Body of pancreas (tissue), 4 donors: ENCODE data around the gene AK1. TPM values are rescaled to one million over a fixed set of nuclear protein-coding genes. Genes with fewer than 3 reads are reported as not detected.
A peak's percentile ranks its signal among the peaks of the same experiment; 100 is the strongest.

Experiments used
- ATAC-seq: fragments of 150-250 bp; one replicate; pipeline ENCODE4 v1.9.1; 2016
- DNase-seq, 4 donors: peaks; one replicate each; pipeline ENCODE4 v3.0.0-alpha.2; 2019
- H3K27ac ChIP-seq, 4 donors: fragments of 200-600 bp; sonication (generic); 1 replicate in 3 of 4; 2 replicates in 1 of 4; pipeline versions ENCODE4 v1.5.1 to v1.6.1; 2016 to 2019; ENCODE audit warnings: mild to moderate bottlenecking in 1 of 4, mixed read lengths in 1 of 4, moderate library complexity in 1 of 4
- H3K27me3 ChIP-seq, 2 donors: fragments of 200-600 bp; sonication (generic); one replicate each; pipeline ENCODE4 v1.6.0; 2016; ENCODE audit warnings: mild to moderate bottlenecking in 1 of 2
- H3K36me3 ChIP-seq, 2 donors: fragments of 200-600 bp; sonication (generic); replicated peaks in 1 of 2; 2 replicates each; pipeline ENCODE4 v1.5.1; 2016; ENCODE audit warnings: low read depth in 2 of 2; ENCODE audit not compliant: insufficient read depth in 1 of 2
- H3K4me1 ChIP-seq: fragments of 200-600 bp; sonication (generic); one replicate; pipeline ENCODE4 v1.6.0; 2016
- H3K4me3 ChIP-seq, 2 donors: fragments of 200-600 bp; sonication (generic); 1 replicate in 1 of 2; 2 replicates in 1 of 2; pipeline ENCODE4 v1.5.1; 2016 to 2019
- H3K9me3 ChIP-seq, 3 donors: fragments of 200-600 bp; sonication (generic); 1 replicate in 2 of 3; 2 replicates in 1 of 3; pipeline ENCODE4 v1.5.1; 2016
- CTCF ChIP-seq, 7 experiments: fragments of 450-650 bp in 4 of 7; fragments of 200-600 bp in 3 of 7; sonication (generic) in 3 of 7; IDR thresholded peaks; one replicate each; pipeline ENCODE4 v1.5.1; 2016 to 2019; ENCODE audit warnings: antibody characterized with exemption in 7 of 7
- POLR2A ChIP-seq, 3 donors: fragments of 450-650 bp; IDR thresholded peaks; one replicate each; pipeline ENCODE4 v1.6.1; 2016; ENCODE audit warnings: antibody characterized with exemption in 3 of 3, mild to moderate bottlenecking in 2 of 3
- WGBS, 2 donors: methylation state at CpG; one replicate each; pipeline ENCODE4 v1.1.5; 2017; 5-methylcytosine and 5-hydroxymethylcytosine counted together
- intact Hi-C: fragments of 100-400 bp; cut with DNase I; formaldehyde crosslinking; loops from one replicate; pipeline ENCODE4 v1.15.1; 2023
- total RNA-seq, 2 donors: library from RNA; depleted of rRNA; stranded (reverse); fragments of >200 nt; gene quantifications; one replicate each; pipeline ENCODE4 v1.1.0, GENCODE V29; 2016

Gene AK1
- total RNA-seq, 2 donors from 2014 or later: 8.8 to 23.7 TPM

DNA sequence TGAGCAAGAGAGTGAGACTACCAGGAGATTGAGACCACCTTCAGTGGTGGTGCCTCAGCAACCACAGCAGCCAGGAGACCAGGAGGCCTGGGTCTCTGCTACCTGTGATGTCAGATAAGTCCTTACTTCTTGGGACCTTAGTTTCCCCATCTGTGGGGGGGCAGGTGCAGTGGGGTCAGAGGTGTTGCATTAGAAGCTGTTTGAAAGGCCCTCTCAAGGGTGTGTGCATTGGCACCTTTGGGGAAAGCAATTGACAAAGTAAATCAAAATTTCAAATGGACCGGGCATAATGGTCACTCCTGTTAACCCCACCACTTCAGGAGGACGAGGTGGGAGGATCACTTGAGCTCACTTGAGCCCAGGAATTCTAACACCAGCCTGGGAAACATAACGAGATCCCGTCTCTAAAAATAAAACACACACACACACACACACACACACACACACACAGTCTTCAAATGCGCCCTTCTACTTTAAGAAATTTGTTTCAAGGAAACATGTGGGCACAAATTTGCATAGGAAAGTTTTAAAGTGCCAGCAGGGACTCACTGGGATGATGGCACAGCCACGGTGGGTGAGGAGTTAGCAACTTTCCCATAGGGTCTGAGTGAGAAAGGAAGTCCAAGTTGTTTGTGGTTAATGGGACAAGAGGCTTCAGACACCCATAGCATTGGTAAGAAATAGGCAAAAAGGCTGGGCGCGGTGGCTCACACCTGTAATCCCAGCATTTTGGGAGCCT lies 1.3 kb upstream of the AK1 start:
- no peaks in the 10 kb centered on the region for H3K36me3 ChIP-seq
- ATAC-seq: no peak
- intact Hi-C loops: loop anchor here (10.0 kb wide), 2 partner anchors 144 to 284 kb away; partner anchors contain the start of gene TOR2A
- H3K4me3 ChIP-seq: no peak overlapping the region
- H3K9me3 ChIP-seq: no peaks in the 10 kb centered on the region
- DNase-seq: no peak
- H3K27me3 ChIP-seq: no peaks in the 10 kb centered on the region
- WGBS, 2 donors: 47 to 58% methylated on average over 8 of the region's 8 CpGs
- no peak for TF ChIP-seq CTCF (IDR thresholded peaks at IDR 0.05)
- TF ChIP-seq POLR2A (IDR thresholded peaks at IDR 0.05): no peak
- H3K27ac ChIP-seq: no peak overlapping the region
- peaks cover 45% of the 10 kb centered on the region for H3K4me1 ChIP-seq

DNA sequence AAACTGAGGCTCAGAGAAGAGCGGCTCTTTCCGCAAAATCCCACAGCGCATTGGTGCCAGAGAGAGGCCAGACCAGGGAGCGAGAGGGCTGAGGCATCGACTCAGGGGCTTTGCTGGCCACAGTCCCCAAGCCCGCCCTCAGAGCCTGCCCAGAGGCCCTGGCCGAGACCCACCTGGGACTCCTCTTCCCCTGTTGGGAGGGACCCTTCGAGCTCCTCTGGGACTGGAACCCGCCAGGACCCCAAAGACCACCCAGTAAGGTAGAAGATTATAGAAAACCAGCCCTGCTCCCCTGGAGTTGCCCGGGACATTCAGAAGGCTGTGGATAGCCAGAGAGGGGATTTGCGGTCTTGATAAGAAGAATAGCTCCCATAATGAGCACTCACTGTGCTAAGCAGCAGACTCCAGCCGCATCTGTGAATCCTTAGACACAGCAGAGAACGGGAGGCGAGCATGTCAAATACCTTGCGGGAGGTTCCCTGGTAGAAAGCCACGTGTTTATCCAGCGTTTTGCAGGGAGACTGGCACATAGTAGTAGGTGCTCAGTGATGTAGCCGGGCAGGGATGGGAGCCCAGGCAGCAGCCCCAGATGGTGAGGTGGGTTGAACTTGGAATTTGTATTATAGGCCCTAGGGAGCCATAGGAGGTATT lies 651 bp upstream of the AK1 start:
- peak overlapping the region; percentile 26 to 34 for H3K4me3 ChIP-seq
- no peak for TF ChIP-seq POLR2A (IDR thresholded peaks at IDR 0.05)
- TF ChIP-seq CTCF (IDR thresholded peaks at IDR 0.05): no peak
- peak overlapping the region; percentile 51 to 74 (median 62) for H3K27ac ChIP-seq
- no peak for DNase-seq
- no peaks in the 10 kb centered on the region for H3K9me3 ChIP-seq
- peaks cover 45% of the 10 kb centered on the region for H3K4me1 ChIP-seq
- no peak for ATAC-seq
- intact Hi-C loops: loop anchor here (10.0 kb wide), 2 partner anchors 143 to 283 kb away; partner anchors contain the start of gene TOR2A
- no peaks in the 10 kb centered on the region for H3K36me3 ChIP-seq
- H3K27me3 ChIP-seq: no peaks in the 10 kb centered on the region
- WGBS, 2 donors: 37 to 50% methylated on average over 8 to 18 of the region's 18 CpGs

- DNase-seq (peak in 2 of 4 donors; percentile 44 to 51), ATAC-seq (peak; percentile 36)
- TF ChIP-seq CTCF (IDR thresholded peaks at IDR 0.05) (no peak), POLR2A (IDR thresholded peaks at IDR 0.05) (no peak)
- Histone ChIP-seq H3K36me3 (no peaks in the 10 kb centered on the region), H3K9me3 (no peaks in the 10 kb centered on the region), H3K27ac (peak overlapping the region; percentile 51 to 74 (median 62)), H3K4me3 (peak overlapping the region; percentile 26 to 34), H3K27me3 (no peaks in the 10 kb centered on the region), H3K4me1 (peaks cover 45% of the 10 kb centered on the region)
- 26 to 49% methylated on average over 5 to 26 of the region's 26 CpGs for WGBS, 2 donors
- intact Hi-C loops: loop anchor here (10.0 kb wide), 2 partner anchors 142 to 282 kb away; partner anchors contain the start of gene TOR2A
Observed at GRCh38 chr9:127876764-127877562, 512 bp downstream of the AK1 start.

GRCh38 chr9:127876026-127876763 lies 1.3 kb downstream of the AK1 start:
- Histone ChIP-seq H3K27me3 (no peaks in the 10 kb centered on the region), H3K36me3 (no peaks in the 10 kb centered on the region), H3K4me1 (peaks cover 45% of the 10 kb centered on the region), H3K27ac (peak overlapping the region in 1 of 4 donors; percentile 26), H3K4me3 (no peak overlapping the region), H3K9me3 (no peaks in the 10 kb centered on the region)
- ATAC-seq: no peak
- TF ChIP-seq CTCF (IDR thresholded peaks at IDR 0.05): no peak
- no peak for TF ChIP-seq POLR2A (IDR thresholded peaks at IDR 0.05)
- intact Hi-C loops: loop anchor here (10.0 kb wide), 2 partner anchors 141 to 281 kb away; partner anchors contain the start of gene TOR2A
- DNase-seq: no peak
- 72 to 75% methylated on average over 8 to 14 of the region's 14 CpGs for WGBS, 2 donors
